Thyroid gland (tissue), 4 donors: ENCODE measurements around the gene BARX2.

Source experiments
- CTCF ChIP-seq, 6 experiments: fragments of 200-600 bp in 3 of 6; fragments of 450-650 bp in 3 of 6; sonication (generic) in 3 of 6; IDR thresholded peaks; one replicate each; pipeline ENCODE4 v1.5.1; 2016 to 2019; ENCODE audit warnings: antibody characterized with exemption in 6 of 6, mild to moderate bottlenecking in 2 of 6, inconsistent platforms in 1 of 6, moderate library complexity in 1 of 6
- POLR2A ChIP-seq, 2 donors: fragments of 450-650 bp; IDR thresholded peaks; one replicate each; pipeline ENCODE4 v1.6.1; 2017; ENCODE audit warnings: antibody characterized with exemption in 2 of 2, mild to moderate bottlenecking in 2 of 2, moderate library complexity in 1 of 2

GRCh38 chr11:129395432-129395831, 19.8 kb downstream of the BARX2 start:
- TF ChIP-seq CTCF (IDR thresholded peaks at IDR 0.05) (no peak), POLR2A (IDR thresholded peaks at IDR 0.05) (no peak)
